HTR-8/SVneo (cell line): Measurements from ENCODE around the gene MBNL1.

Source experiments
- DNase-seq: peaks from one replicate; pipeline ENCODE4 v3.0.0; 2011; ENCODE audit warnings: low spot score, mixed read lengths; ENCODE audit not compliant: insufficient read length
- FAIRE-seq: peaks from 2 replicates; lab custom pipeline; 2011; peaks lifted over from hg19 to GRCh38; lab: Jason Lieb, UNC

The MBNL1 gene

GRCh38 chr3:152270937-152271336, 2.2 kb downstream of the MBNL1 start:
- FAIRE-seq (no peak), DNase-seq (no peak)

GRCh38 chr3:152271501-152272236, 2.9 kb downstream of the MBNL1 start:
- FAIRE-seq (no peak), DNase-seq (no peak)

GRCh38 chr3:152272771-152273242, 4.1 kb downstream of the MBNL1 start:
- FAIRE-seq = no peak
- no peak for DNase-seq

- DNase-seq (no peak), FAIRE-seq (no peak)
These were observed 8.0 kb downstream of the MBNL1 start for GRCh38 chr3:152276681-152277080.

- no peak for DNase-seq
- FAIRE-seq = no peak
These were observed 8.5 kb downstream of the MBNL1 start for GRCh38 chr3:152277198-152277597.

GRCh38 chr3:152278756-152279427, 10.2 kb downstream of the MBNL1 start:
- DNase-seq = no peak
- FAIRE-seq = no peak

GRCh38 chr3:152279479-152279878, 10.8 kb downstream of the MBNL1 start:
- FAIRE-seq = no peak
- DNase-seq = no peak

- DNase-seq (no peak), FAIRE-seq (no peak)
These were observed 11.8 kb downstream of the MBNL1 start for GRCh38 chr3:152280539-152280938.

GRCh38 chr3:152281133-152281713, 12.5 kb downstream of the MBNL1 start:
- no peak for DNase-seq

GRCh38 chr3:152282813-152283212, 14.1 kb downstream of the MBNL1 start:
- DNase-seq (no peak), FAIRE-seq (no peak)

More at GRCh38 chr3:152281133-152281713, 12.5 kb downstream of the MBNL1 start:
- no peak for FAIRE-seq

GRCh38 chr3:152283492-152284381, 15.0 kb downstream of the MBNL1 start:
- no peak for DNase-seq
- no peak for FAIRE-seq

- DNase-seq = no peak
- no peak for FAIRE-seq
These were observed 16.2 kb downstream of the MBNL1 start for GRCh38 chr3:152284906-152285305.

GRCh38 chr3:152285509-152285908, 16.8 kb downstream of the MBNL1 start:
- DNase-seq (no peak), FAIRE-seq (no peak)

- DNase-seq = no peak
- no peak for FAIRE-seq
These were observed 19.3 kb downstream of the MBNL1 start for GRCh38 chr3:152287898-152288576.

GRCh38 chr3:152288681-152289080, 20.0 kb downstream of the MBNL1 start:
- no peak for FAIRE-seq

GRCh38 chr3:152289708-152290107, 21.0 kb downstream of the MBNL1 start:
- FAIRE-seq (no peak), DNase-seq (no peak)

More at GRCh38 chr3:152288681-152289080, 20.0 kb downstream of the MBNL1 start:
- no peak for DNase-seq

- DNase-seq = no peak
- FAIRE-seq = no peak
These were observed 21.6 kb downstream of the MBNL1 start for GRCh38 chr3:152290374-152290773.

- FAIRE-seq = no peak
- DNase-seq = no peak
These were observed 22.5 kb downstream of the MBNL1 start for GRCh38 chr3:152291238-152291637.

GRCh38 chr3:152291649-152292066, 22.9 kb downstream of the MBNL1 start:
- FAIRE-seq (no peak), DNase-seq (no peak)

GRCh38 chr3:152292366-152292765, 23.6 kb downstream of the MBNL1 start:
- FAIRE-seq (no peak), DNase-seq (no peak)
